Loucy (cell line): ENCODE results near the gene LPP.

Experiments
- H2AFZ ChIP-seq: fragments of 200-600 bp; sonication (generic); 2 replicates; pipeline ENCODE4 v1.6.0; 2016; ENCODE audit warnings: antibody characterized with exemption, mild to moderate bottlenecking, low read length, moderate library complexity
- H3F3A ChIP-seq: fragments of 200-600 bp; 2 replicates; pipeline ENCODE4 v1.6.0; 2016; ENCODE audit warnings: antibody characterized with exemption, low read depth, mild to moderate bottlenecking
- H3K27me3 ChIP-seq: fragments of 200-600 bp; sonication (generic); 2 replicates; pipeline ENCODE4 v1.6.1; 2014; ENCODE audit warnings: low read length, mild to moderate bottlenecking; ENCODE audit not compliant: insufficient read depth, poor library complexity, severe bottlenecking
- H3K36me3 ChIP-seq: fragments of 200-600 bp; sonication (generic); 2 replicates; pipeline ENCODE4 v1.6.1; 2016; ENCODE audit warnings: low read length; ENCODE audit not compliant: insufficient read depth
- H3K4me1 ChIP-seq: fragments of 200-600 bp; sonication (generic); 2 replicates; pipeline ENCODE4 v1.5.1; 2014; ENCODE audit warnings: low read length, mild to moderate bottlenecking; ENCODE audit not compliant: insufficient read depth, poor library complexity, severe bottlenecking
- H3K4me2 ChIP-seq: fragments of 200-600 bp; sonication (generic); 2 replicates; pipeline ENCODE4 v1.6.0; 2014; ENCODE audit warnings: antibody characterized with exemption, low read length, low read depth, mild to moderate bottlenecking; ENCODE audit not compliant: poor library complexity, severe bottlenecking
- H3K4me3 ChIP-seq: fragments of 200-600 bp; sonication (generic); 2 replicates; pipeline ENCODE4 v1.5.1; 2014; ENCODE audit warnings: low read length, mild to moderate bottlenecking, mixed read lengths; ENCODE audit not compliant: poor library complexity, severe bottlenecking
- H3K79me2 ChIP-seq: fragments of 200-600 bp; sonication (generic); 2 replicates; pipeline ENCODE4 v1.6.1; 2014; ENCODE audit warnings: low read length; ENCODE audit not compliant: insufficient read depth
- H3K9ac ChIP-seq: fragments of 200-600 bp; sonication (generic); 2 replicates; pipeline ENCODE4 v1.6.0; 2014; ENCODE audit warnings: mild to moderate bottlenecking, low read depth, low read length, moderate library complexity; ENCODE audit not compliant: poor library complexity, severe bottlenecking
- H3K9me2 ChIP-seq: fragments of 200-600 bp; sonication (generic); replicated peaks from 2 replicates; pipeline ENCODE4 v1.6.1; 2016; ENCODE audit warnings: low read depth, low read length, mixed read lengths
- H3K9me3 ChIP-seq: fragments of 200-600 bp; sonication (generic); 2 replicates; pipeline ENCODE4 v1.6.1; 2014; ENCODE audit warnings: mild to moderate bottlenecking, antibody characterized with exemption, low read length, low read depth; ENCODE audit not compliant: insufficient read depth
- H4K20me1 ChIP-seq: fragments of 200-600 bp; sonication (generic); 2 replicates; pipeline ENCODE4 v1.6.0; 2014; ENCODE audit warnings: antibody characterized with exemption, low read length, mild to moderate bottlenecking; ENCODE audit not compliant: insufficient read depth, poor library complexity, severe bottlenecking
- EZH2phosphoT487 ChIP-seq: fragments of 200-600 bp; IDR thresholded peaks from 2 replicates; pipeline ENCODE4 v1.6.1; 2018; ENCODE audit warnings: antibody characterized with exemption, mild to moderate bottlenecking, moderate library complexity, borderline replicate concordance
- TF ChIP-seq, protein P1 (sequence below): fragments of 200-600 bp; sonication (generic); conservative IDR thresholded peaks from 2 replicates; pipeline ENCODE4 v1.5.1; 2014; ENCODE audit warnings: mild to moderate bottlenecking, antibody characterized with exemption, low read length

Gene LPP

GRCh38 chr3:188624384-188624783 is 470.4 kb downstream of the LPP start:
- no peak overlapping the region for H3K9ac ChIP-seq
- TF ChIP-seq, protein P1, sequence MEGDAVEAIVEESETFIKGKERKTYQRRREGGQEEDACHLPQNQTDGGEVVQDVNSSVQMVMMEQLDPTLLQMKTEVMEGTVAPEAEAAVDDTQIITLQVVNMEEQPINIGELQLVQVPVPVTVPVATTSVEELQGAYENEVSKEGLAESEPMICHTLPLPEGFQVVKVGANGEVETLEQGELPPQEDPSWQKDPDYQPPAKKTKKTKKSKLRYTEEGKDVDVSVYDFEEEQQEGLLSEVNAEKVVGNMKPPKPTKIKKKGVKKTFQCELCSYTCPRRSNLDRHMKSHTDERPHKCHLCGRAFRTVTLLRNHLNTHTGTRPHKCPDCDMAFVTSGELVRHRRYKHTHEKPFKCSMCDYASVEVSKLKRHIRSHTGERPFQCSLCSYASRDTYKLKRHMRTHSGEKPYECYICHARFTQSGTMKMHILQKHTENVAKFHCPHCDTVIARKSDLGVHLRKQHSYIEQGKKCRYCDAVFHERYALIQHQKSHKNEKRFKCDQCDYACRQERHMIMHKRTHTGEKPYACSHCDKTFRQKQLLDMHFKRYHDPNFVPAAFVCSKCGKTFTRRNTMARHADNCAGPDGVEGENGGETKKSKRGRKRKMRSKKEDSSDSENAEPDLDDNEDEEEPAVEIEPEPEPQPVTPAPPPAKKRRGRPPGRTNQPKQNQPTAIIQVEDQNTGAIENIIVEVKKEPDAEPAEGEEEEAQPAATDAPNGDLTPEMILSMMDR, result no peak
- no peak for TF ChIP-seq EZH2phosphoT487
- H3K4me1 ChIP-seq, result no peaks in the 10 kb centered on the region
- no peaks in the 10 kb centered on the region for H3F3A ChIP-seq
- H3K79me2 ChIP-seq, result no peaks in the 10 kb centered on the region
- H4K20me1 ChIP-seq, result no peaks in the 10 kb centered on the region
- H3K4me3 ChIP-seq, result no peak overlapping the region
- H3K4me2 ChIP-seq, result no peak overlapping the region
- no peaks in the 10 kb centered on the region for H3K36me3 ChIP-seq
- no peak overlapping the region for H2AFZ ChIP-seq
- H3K9me2 ChIP-seq, result no peaks in the 10 kb centered on the region
- H3K9me3 ChIP-seq, result no peaks in the 10 kb centered on the region; the same call in 1 of the 2 replicates
- no peaks in the 10 kb centered on the region for H3K27me3 ChIP-seq

GRCh38 chr3:188624828-188625227 is 470.9 kb downstream of the LPP start:
- Histone ChIP-seq H3K36me3 (no peaks in the 10 kb centered on the region), H3K4me2 (no peak overlapping the region), H3K79me2 (no peaks in the 10 kb centered on the region), H3K9ac (no peak overlapping the region), H3K9me3 (no peaks in the 10 kb centered on the region; the same call in 1 of the 2 replicates), H3F3A (no peaks in the 10 kb centered on the region), H3K9me2 (no peaks in the 10 kb centered on the region), H4K20me1 (no peaks in the 10 kb centered on the region), H2AFZ (no peak overlapping the region), H3K4me1 (no peaks in the 10 kb centered on the region), H3K27me3 (no peaks in the 10 kb centered on the region), H3K4me3 (no peak overlapping the region)
- TF ChIP-seq, protein P1, result no peak
- TF ChIP-seq EZH2phosphoT487, result no peak

- Histone ChIP-seq H3K9ac (no peak overlapping the region), H3K27me3 (no peaks in the 10 kb centered on the region), H2AFZ (no peak overlapping the region), H4K20me1 (no peaks in the 10 kb centered on the region), H3F3A (no peaks in the 10 kb centered on the region), H3K4me2 (no peak overlapping the region), H3K4me3 (no peak overlapping the region), H3K4me1 (no peaks in the 10 kb centered on the region), H3K36me3 (no peaks in the 10 kb centered on the region), H3K79me2 (no peaks in the 10 kb centered on the region), H3K9me2 (no peaks in the 10 kb centered on the region), H3K9me3 (no peaks in the 10 kb centered on the region; the same call in none of the 2 replicates)
- no peak for TF ChIP-seq EZH2phosphoT487
- TF ChIP-seq, protein P1, result no peak
These were observed 473.7 kb downstream of the LPP start for GRCh38 chr3:188627652-188628051.
